ENCODE measurements around the gene TBATA.
"Not testable (repeated sequence)": the region's sequence is repeated elsewhere in the genome, so short reads cannot be mapped to it uniquely, and the experiment has no call there.

TBATA gene

DNA sequence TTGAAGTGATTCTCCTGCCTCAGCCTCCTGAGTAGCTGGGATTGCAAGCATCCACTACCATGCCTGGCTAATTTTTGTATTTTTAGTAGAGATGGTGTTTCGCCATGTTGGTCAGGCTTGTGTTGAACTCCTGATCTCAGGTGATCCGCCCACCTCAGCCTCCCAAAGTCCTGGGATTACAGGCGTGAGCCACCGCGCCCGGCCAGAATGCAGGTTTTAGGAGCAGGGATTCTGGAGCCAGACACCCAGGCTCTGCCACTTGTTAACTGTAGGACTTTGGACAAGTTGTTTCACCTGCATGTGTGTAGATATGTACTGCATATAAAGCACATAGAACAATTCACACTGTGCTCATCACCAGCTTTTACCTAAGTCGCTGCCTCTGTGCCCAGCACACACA, 14.7 kb downstream of the TBATA start:
- not testable (repeated sequence) for H3K4me3 ChIP-seq (ENCODE audit: low read length in 2 of 2); H3K4me1 ChIP-seq (ENCODE audit: control insufficient read depth, insufficient read depth, low read length); H3K27me3 ChIP-seq (ENCODE audit: control insufficient read depth in 1 of 2, insufficient read depth in 2 of 2, low read length in 2 of 2); H3K9me3 ChIP-seq (ENCODE audit: control insufficient read depth in 2 of 2, low read length in 2 of 2); H3K9ac ChIP-seq (ENCODE audit: low read length in 2 of 2); H3K36me3 ChIP-seq (ENCODE audit: control insufficient read depth in 2 of 2, insufficient read depth in 2 of 2, low read length in 2 of 2); H3K27ac ChIP-seq (ENCODE audit: low read length)

DNA sequence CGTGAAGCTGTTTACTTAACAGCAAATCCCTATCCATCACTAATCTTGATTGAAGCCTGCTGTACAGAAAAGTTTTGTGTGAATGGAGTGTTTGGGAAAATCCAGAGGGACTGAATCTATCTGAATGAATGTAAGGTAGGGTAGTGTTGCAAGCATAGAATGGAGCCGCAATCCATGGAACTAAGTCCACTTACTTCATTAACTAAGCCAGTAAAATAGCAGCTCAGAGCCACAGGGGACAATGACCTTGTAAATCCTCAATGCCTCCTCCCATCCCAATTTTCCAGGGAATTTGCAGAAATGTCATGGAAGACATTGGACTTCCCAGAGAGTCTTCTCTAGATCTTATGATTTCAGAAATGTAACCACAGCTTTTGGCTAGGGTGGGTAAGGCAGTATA, 15.2 kb downstream of the TBATA start:
- no peak overlapping the region for H3K4me3 ChIP-seq (ENCODE audit: low read length in 2 of 2)

DNA sequence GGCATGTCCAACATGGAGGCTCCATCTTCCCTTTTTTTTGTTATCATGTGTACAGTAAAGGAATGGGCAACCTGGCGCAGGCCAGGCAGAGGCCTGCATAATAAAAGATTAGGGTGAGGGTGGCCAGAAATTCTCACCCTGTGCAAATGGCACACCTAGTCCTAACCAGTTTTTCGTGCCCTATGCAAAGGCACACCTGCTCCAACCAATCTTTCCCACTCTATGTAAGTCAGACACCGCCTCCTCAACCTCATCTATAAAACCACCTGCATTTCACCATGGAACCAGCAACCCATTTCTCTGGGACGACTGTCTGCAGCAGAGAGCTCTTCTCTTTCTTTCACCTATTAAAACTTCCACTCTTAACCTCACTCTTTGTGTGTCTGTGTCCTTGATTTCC, 16.1 kb downstream of the TBATA start:
- Histone ChIP-seq H3K4me3 (ENCODE audit: low read length in 2 of 2) (no peak overlapping the region), H3K9ac (ENCODE audit: low read length in 2 of 2) (no peak overlapping the region), H3K4me1 (ENCODE audit: control insufficient read depth, insufficient read depth, low read length) (no peaks in the 10 kb centered on the region), H3K27ac (ENCODE audit: low read length) (no peak overlapping the region), H3K9me3 (ENCODE audit: control insufficient read depth in 2 of 2, low read length in 2 of 2) (no peaks in the 10 kb centered on the region), H3K27me3 (ENCODE audit: control insufficient read depth in 1 of 2, insufficient read depth in 2 of 2, low read length in 2 of 2) (no peaks in the 10 kb centered on the region), H3K36me3 (ENCODE audit: control insufficient read depth in 2 of 2, insufficient read depth in 2 of 2, low read length in 2 of 2) (no peaks in the 10 kb centered on the region)

More for the DNA sequence above, 15.2 kb downstream of the TBATA start:
- Histone ChIP-seq H3K36me3 (ENCODE audit: control insufficient read depth in 2 of 2, insufficient read depth in 2 of 2, low read length in 2 of 2) (no peaks in the 10 kb centered on the region), H3K4me1 (ENCODE audit: control insufficient read depth, insufficient read depth, low read length) (no peaks in the 10 kb centered on the region), H3K27ac (ENCODE audit: low read length) (no peak overlapping the region), H3K9ac (ENCODE audit: low read length in 2 of 2) (no peak overlapping the region), H3K27me3 (ENCODE audit: control insufficient read depth in 1 of 2, insufficient read depth in 2 of 2, low read length in 2 of 2) (no peaks in the 10 kb centered on the region), H3K9me3 (ENCODE audit: control insufficient read depth in 2 of 2, low read length in 2 of 2) (no peaks in the 10 kb centered on the region)

DNA sequence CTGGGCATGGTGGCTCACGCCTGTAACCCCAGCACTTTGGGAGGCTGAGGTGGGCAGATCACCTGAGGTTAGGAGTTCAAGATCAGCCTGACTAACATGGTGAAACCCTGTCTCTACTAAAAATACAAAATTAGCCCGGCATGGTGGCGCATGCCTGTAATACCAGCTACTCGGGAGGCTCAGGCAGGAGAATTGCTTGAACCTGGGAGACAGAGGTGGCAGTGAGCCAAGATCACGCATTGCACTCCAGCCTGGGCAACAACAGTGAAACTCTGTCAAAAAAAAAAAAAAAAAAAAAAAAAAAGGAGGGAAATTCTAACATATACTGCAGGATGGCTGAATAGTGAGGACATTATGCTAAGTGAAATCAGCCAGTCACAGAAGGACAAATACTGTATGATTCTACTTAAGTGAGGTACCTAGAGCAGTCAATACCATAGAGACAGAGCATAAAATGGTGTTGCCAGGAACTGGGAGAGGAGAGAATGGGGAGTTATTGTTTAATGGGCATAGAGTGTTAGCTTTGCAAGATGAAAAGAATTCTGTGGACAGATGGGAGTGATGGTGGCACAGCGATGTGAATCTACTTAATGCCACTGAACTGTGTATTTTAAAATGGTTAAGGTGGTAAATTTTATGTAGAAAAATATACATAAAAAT, 17.0 kb downstream of the TBATA start:
- H3K27ac ChIP-seq (ENCODE audit: low read length); H3K27me3 ChIP-seq (ENCODE audit: control insufficient read depth in 1 of 2, insufficient read depth in 2 of 2, low read length in 2 of 2); H3K36me3 ChIP-seq (ENCODE audit: control insufficient read depth in 2 of 2, insufficient read depth in 2 of 2, low read length in 2 of 2); H3K4me3 ChIP-seq (ENCODE audit: low read length in 2 of 2); H3K9ac ChIP-seq (ENCODE audit: low read length in 2 of 2); H3K4me1 ChIP-seq (ENCODE audit: control insufficient read depth, insufficient read depth, low read length); H3K9me3 ChIP-seq (ENCODE audit: control insufficient read depth in 2 of 2, low read length in 2 of 2): not testable (repeated sequence)

DNA sequence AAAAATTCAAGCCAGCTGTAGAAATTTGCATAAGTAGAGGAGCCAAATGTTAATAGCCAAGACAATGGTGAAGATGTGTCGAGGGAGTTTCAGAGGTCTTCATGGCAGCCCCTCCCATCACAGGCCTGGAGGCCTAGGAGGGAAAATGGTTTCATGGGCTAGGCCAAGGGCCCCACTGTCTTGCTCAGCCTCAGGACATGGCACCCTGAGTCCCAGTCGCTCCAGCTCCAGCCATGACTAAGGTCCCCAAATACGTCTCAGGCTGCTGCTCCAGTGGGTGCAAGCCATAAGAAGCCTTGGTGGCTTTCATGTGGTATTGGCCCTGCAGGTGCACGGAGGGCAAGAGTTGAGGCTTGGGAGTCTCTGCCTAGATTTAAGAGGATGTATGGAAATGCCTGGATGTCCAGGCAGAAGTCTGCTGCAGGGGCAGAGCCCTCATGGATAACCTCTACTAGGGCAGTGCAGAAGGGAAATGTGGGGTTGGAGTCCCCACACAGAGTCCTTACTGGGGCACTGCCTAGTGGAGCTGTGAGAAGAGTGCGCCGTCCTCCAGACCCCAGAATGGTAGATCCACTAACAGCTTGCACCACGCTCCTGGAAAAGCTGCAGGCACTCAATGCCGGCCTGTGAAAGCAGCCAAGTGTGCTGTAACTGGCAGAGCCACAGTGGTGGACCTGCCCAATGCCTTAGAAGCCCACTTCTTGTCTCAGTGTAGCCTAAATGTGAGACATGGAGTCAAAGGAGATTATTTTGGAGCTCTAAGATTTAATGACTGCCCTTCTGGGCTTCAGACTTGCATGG, 19.2 kb downstream of the TBATA start:
- H3K4me3 ChIP-seq (ENCODE audit: low read length in 2 of 2) = no peak overlapping the region
- no peaks in the 10 kb centered on the region for H3K9me3 ChIP-seq (ENCODE audit: control insufficient read depth in 2 of 2, low read length in 2 of 2)
- no peak overlapping the region for H3K27ac ChIP-seq (ENCODE audit: low read length)
- no peak overlapping the region for H3K9ac ChIP-seq (ENCODE audit: low read length in 2 of 2)
- H3K36me3 ChIP-seq (ENCODE audit: control insufficient read depth in 2 of 2, insufficient read depth in 2 of 2, low read length in 2 of 2) = no peaks in the 10 kb centered on the region
- no peaks in the 10 kb centered on the region for H3K27me3 ChIP-seq (ENCODE audit: control insufficient read depth in 1 of 2, insufficient read depth in 2 of 2, low read length in 2 of 2)
- H3K4me1 ChIP-seq (ENCODE audit: control insufficient read depth, insufficient read depth, low read length) = no peaks in the 10 kb centered on the region

DNA sequence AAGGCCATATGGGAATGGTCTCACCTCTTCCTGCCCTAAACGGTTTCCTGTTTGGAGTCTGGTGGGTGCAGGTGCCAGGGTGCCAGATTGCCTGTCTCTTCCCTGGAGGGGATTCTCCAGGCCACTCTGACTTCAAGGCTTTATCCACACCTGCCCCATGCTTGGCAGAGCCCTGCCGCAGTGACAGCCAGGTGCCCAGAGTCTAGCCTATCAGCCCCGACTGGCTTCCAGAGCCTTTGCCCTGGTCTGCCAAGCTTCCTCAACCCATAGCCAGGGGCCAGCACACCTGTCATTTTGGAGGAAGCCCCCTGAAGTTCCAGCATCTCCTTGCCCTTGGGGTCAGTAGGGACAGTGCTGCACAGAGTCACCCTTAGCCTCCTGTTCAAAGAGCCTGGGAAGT, 21.6 kb downstream of the TBATA start:
- Histone ChIP-seq H3K9me3 (ENCODE audit: control insufficient read depth in 2 of 2, low read length in 2 of 2) (no peaks in the 10 kb centered on the region), H3K27me3 (ENCODE audit: control insufficient read depth in 1 of 2, insufficient read depth in 2 of 2, low read length in 2 of 2) (no peaks in the 10 kb centered on the region), H3K4me1 (ENCODE audit: control insufficient read depth, insufficient read depth, low read length) (no peaks in the 10 kb centered on the region)

DNA sequence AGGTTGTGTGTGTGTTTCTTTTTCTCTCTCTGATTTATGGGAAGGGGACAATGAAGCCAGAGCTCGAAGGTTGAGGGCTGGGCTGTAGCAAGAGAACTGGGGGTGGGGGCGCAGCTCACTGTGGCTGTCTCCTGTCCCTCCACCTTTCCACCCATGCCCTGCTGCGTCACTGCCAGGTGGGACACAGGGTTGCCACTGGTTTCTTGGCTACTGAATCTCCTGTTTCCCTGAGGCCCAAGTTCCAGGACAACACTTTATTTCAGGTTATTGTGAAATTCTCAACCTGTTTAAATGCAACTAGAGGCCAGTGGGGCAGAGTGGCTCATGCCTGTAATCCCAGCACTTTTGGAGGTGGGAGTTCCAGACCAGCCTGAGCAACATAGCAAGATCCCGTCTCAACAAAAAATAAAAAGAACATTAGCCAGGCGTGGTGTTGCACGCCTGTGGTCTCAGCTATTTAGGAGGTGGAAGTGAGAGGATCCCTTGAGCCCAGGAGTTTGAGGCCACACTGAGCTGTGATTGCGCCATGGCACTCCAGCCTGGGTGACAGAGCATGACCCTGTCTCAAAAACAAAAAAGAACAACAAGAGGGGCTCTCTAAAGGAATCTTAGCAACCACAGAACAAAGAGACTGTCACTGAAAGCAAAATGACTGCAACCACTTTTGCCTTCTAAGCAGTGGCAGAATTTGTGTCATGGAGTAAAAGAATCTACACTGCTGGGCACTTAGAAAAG, 22.6 kb downstream of the TBATA start:
- no peaks in the 10 kb centered on the region for H3K9me3 ChIP-seq (ENCODE audit: control insufficient read depth in 2 of 2, low read length in 2 of 2)
- H3K4me1 ChIP-seq (ENCODE audit: control insufficient read depth, insufficient read depth, low read length) = no peaks in the 10 kb centered on the region
- H3K27me3 ChIP-seq (ENCODE audit: control insufficient read depth in 1 of 2, insufficient read depth in 2 of 2, low read length in 2 of 2) = no peaks in the 10 kb centered on the region
- no peak overlapping the region for H3K4me3 ChIP-seq (ENCODE audit: low read length in 2 of 2)
- no peaks in the 10 kb centered on the region for H3K36me3 ChIP-seq (ENCODE audit: control insufficient read depth in 2 of 2, insufficient read depth in 2 of 2, low read length in 2 of 2)
- no peak overlapping the region for H3K9ac ChIP-seq (ENCODE audit: low read length in 2 of 2)
- H3K27ac ChIP-seq (ENCODE audit: low read length) = no peak overlapping the region

More for the DNA sequence above, 21.6 kb downstream of the TBATA start:
- H3K9ac ChIP-seq (ENCODE audit: low read length in 2 of 2) = no peak overlapping the region
- no peak overlapping the region for H3K27ac ChIP-seq (ENCODE audit: low read length)
- no peak overlapping the region for H3K4me3 ChIP-seq (ENCODE audit: low read length in 2 of 2)
- no peaks in the 10 kb centered on the region for H3K36me3 ChIP-seq (ENCODE audit: control insufficient read depth in 2 of 2, insufficient read depth in 2 of 2, low read length in 2 of 2)

DNA sequence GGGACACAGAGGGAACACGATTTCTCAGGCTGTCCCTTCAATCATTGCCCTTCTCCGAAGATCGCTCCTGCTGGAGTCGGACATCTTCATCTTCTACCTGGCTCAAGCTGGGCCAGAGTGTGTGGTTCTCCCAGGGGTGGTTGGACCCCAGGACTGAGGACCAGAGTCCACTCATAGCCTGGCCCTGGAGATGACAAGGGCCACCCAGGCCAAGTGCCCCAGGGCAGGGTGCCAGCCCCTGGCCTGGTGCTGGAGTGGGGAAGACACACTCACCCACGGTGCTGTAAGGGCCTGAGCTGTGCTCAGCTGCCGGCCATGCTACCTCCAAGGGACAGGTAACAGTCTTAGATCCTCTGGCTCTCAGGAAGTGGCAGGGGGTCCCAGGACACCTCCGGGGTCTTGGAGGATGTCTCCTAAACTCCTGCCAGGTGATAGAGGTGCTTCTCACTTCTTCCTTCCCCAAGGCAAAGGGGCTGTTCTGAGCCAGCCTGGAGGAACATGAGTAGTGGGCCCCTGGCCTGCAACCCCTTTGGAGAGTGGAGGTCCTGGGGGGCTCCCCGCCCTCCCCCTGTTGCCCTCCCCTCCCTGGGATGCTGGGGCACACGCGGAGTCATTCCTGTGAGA, 23.3 kb downstream of the TBATA start:
- no peaks in the 10 kb centered on the region for H3K36me3 ChIP-seq (ENCODE audit: control insufficient read depth in 2 of 2, insufficient read depth in 2 of 2, low read length in 2 of 2)
- no peaks in the 10 kb centered on the region for H3K27me3 ChIP-seq (ENCODE audit: control insufficient read depth in 1 of 2, insufficient read depth in 2 of 2, low read length in 2 of 2)
- H3K27ac ChIP-seq (ENCODE audit: low read length) = no peak overlapping the region
- no peaks in the 10 kb centered on the region for H3K9me3 ChIP-seq (ENCODE audit: control insufficient read depth in 2 of 2, low read length in 2 of 2)
- no peak overlapping the region for H3K9ac ChIP-seq (ENCODE audit: low read length in 2 of 2)
- H3K4me3 ChIP-seq (ENCODE audit: low read length in 2 of 2) = no peak overlapping the region
- no peaks in the 10 kb centered on the region for H3K4me1 ChIP-seq (ENCODE audit: control insufficient read depth, insufficient read depth, low read length)

DNA sequence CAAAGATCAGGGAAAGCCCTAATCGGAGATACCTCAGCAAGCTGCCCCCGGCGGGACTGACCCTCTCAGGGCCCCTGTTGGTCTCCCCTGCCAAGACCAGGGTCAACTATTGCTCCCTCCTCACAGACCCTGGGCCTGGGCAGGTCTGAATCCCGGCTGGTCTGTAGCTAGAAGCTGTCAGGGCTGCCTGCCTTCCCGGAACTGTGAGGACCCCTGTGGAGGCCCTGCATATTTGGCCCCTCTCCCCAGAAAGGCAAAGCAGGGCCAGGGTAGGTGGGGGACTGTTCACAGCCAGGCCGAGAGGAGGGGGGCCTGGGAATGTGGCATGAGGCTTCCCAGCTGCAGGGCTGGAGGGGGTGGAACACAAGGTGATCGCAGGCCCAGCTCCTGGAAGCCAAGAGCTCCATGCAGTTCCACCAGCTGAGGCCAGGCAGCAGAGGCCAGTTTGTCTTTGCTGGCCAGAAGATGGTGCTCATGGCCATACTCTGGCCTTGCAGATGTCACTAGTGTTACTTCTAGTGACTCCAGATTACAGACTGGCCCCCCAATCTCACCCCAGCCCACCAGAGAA, 24.1 kb downstream of the TBATA start:
- H3K9me3 ChIP-seq (ENCODE audit: control insufficient read depth in 2 of 2, low read length in 2 of 2) = no peaks in the 10 kb centered on the region
- no peaks in the 10 kb centered on the region for H3K36me3 ChIP-seq (ENCODE audit: control insufficient read depth in 2 of 2, insufficient read depth in 2 of 2, low read length in 2 of 2)
- no peak overlapping the region for H3K27ac ChIP-seq (ENCODE audit: low read length)
- H3K4me1 ChIP-seq (ENCODE audit: control insufficient read depth, insufficient read depth, low read length) = no peaks in the 10 kb centered on the region
- H3K9ac ChIP-seq (ENCODE audit: low read length in 2 of 2) = no peak overlapping the region
- no peaks in the 10 kb centered on the region for H3K27me3 ChIP-seq (ENCODE audit: control insufficient read depth in 1 of 2, insufficient read depth in 2 of 2, low read length in 2 of 2)
- H3K4me3 ChIP-seq (ENCODE audit: low read length in 2 of 2) = no peak overlapping the region

DNA sequence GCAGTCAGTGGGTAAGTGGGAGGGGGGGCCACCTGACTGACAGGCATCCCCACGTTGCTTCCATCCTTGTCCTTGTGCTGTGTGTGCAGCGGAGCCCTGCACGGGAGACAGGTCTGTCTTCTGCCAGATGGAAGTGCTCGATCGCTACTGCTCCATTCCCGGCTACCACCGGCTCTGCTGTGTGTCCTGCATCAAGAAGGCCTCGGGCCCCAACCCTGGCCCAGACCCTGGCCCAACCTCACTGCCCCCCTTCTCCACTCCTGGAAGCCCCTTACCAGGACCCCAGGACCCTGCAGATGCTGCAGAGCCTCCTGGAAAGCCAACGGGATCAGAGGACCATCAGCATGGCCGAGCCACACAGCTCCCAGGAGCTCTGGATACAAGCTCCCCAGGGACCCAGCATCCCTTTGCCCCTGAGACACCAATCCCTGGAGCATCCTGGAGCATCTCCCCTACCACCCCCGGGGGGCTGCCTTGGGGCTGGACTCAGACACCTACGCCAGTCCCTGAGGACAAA, 24.8 kb downstream of the TBATA start:
- H3K9ac ChIP-seq (ENCODE audit: low read length in 2 of 2) = no peak overlapping the region
- H3K9me3 ChIP-seq (ENCODE audit: control insufficient read depth in 2 of 2, low read length in 2 of 2) = no peaks in the 10 kb centered on the region
- no peak overlapping the region for H3K27ac ChIP-seq (ENCODE audit: low read length)
- no peaks in the 10 kb centered on the region for H3K4me1 ChIP-seq (ENCODE audit: control insufficient read depth, insufficient read depth, low read length)
- no peaks in the 10 kb centered on the region for H3K36me3 ChIP-seq (ENCODE audit: control insufficient read depth in 2 of 2, insufficient read depth in 2 of 2, low read length in 2 of 2)
- no peaks in the 10 kb centered on the region for H3K27me3 ChIP-seq (ENCODE audit: control insufficient read depth in 1 of 2, insufficient read depth in 2 of 2, low read length in 2 of 2)
- no peak overlapping the region for H3K4me3 ChIP-seq (ENCODE audit: low read length in 2 of 2)

All from stomach smooth muscle (tissue), 2 donors.